Ovary (tissue), 9 donors: ENCODE results near the gene ROBO1. TPM values are rescaled to one million over a fixed set of nuclear protein-coding genes. Genes with fewer than 3 reads are reported as not detected.

ENCODE experiments used
- DNase-seq, 5 donors: peaks; one replicate each; pipeline ENCODE4 v3.0.0-alpha.2; 2019 to 2020
- H3K27ac ChIP-seq, 2 donors: fragments of 200-600 bp; one replicate each; pipeline versions ENCODE4 v1.5.1 to v1.8.0; 2019 to 2022
- H3K27me3 ChIP-seq: fragments of 200-600 bp; one replicate; pipeline ENCODE4 v1.8.0; 2022
- H3K36me3 ChIP-seq: fragments of 200-600 bp; sonication (generic); one replicate; pipeline ENCODE4 v1.5.1; 2019
- H3K4me1 ChIP-seq: one replicate; pipeline ENCODE4 v1.8.1; 2013; ENCODE audit warnings: mild to moderate bottlenecking, moderate library complexity; ENCODE audit not compliant: insufficient read depth
- H3K4me3 ChIP-seq: fragments of 200-600 bp; sonication (generic); one replicate; pipeline ENCODE4 v1.5.1; 2017
- H3K9me3 ChIP-seq, 2 donors: fragments of 200-600 bp in 1 of 2; sonication (generic) in 1 of 2; one replicate each; pipeline versions ENCODE4 v1.5.1 to v1.8.1; 2013 to 2019; ENCODE audit warnings: mild to moderate bottlenecking in 1 of 2, moderate library complexity in 1 of 2
- CTCF ChIP-seq, 3 donors: fragments of 450-650 bp in 2 of 3; fragments of 200-600 bp in 1 of 3; IDR thresholded peaks; one replicate each; pipeline versions ENCODE4 v1.5.1 to v1.8.0; 2016 to 2022; ENCODE audit warnings: antibody characterized with exemption in 3 of 3, mild to moderate bottlenecking in 1 of 3
- EP300 ChIP-seq: sonication (generic); formaldehyde crosslinking; IDR thresholded peaks from one replicate; pipeline ENCODE4 v1.6.1; 2017; ENCODE audit warnings: antibody characterized with exemption
- POLR2A ChIP-seq: fragments of 450-650 bp; IDR thresholded peaks from one replicate; pipeline ENCODE4 v1.6.1; 2017; ENCODE audit warnings: antibody characterized with exemption, mild to moderate bottlenecking, moderate library complexity
- WGBS, 3 donors: extraction: QIAGEN DNeasy Blood & Tissue Kit in 1 of 3; methylation state at CpG; one replicate each; pipeline versions ENCODE4 v1.1.5 to v1.1.7; 2013 to 2017; 5-methylcytosine and 5-hydroxymethylcytosine counted together
- intact Hi-C, 4 donors: fragments of 100-400 bp; cut with DNase I; formaldehyde crosslinking; loops; one replicate each; pipeline versions ENCODE4 v1.11.0 to v1.15.1; 2022 to 2023
- polyA plus RNA-seq, 2 donors: library from polyadenylated mRNA; stranded (reverse); fragments of 200-250 nt in 1 of 2; fragments of 350-450 nt in 1 of 2; fragmentation: Illumina TruSeq in 1 of 2; extraction: RNeasy Lipid Tissue Mini Kit (QIAGEN cat#74804) in 1 of 2; gene quantifications; one replicate each; pipeline ENCODE4 v1.2.3, GENCODE V29; 2013 to 2014
- total RNA-seq, 7 donors: library from RNA; depleted of rRNA in 2 of 7; stranded (reverse); fragments of >200 nt in 2 of 7; fragmentation: NEBNext Ultra II Directional in 3 of 7; extraction: Animal tissue kit (Norgen Biotek cat#: 25700) in 3 of 7; gene quantifications; one replicate each; pipeline versions ENCODE4 v1.1.0 to v1.2.4, GENCODE V29; 2016 to 2023
- donor health status: DM: no; HTN: no; CAD: no; lungs with moderate emphysema.
- donor health status: DM: no; HTN: no; CAD: no.
- donor health status: Bipolar disorder and iron deficiency.
- donor health status: DM: yes; HTN: yes; CAD: no.
- donor health status: DM: no; HTN: no; CAD: no.
- donor health status: DM: yes; HTN: yes; CAD: no.

ROBO1 gene
- total and polyA plus RNA-seq, 9 donors = 17.2 to 49.5 (median 29.0) TPM

- no peaks in the 10 kb centered on the region for H3K27me3 ChIP-seq
- H3K27ac ChIP-seq = no peak overlapping the region
- intact Hi-C loops = no loop called here
- H3K36me3 ChIP-seq = no peaks in the 10 kb centered on the region
- no peak for DNase-seq
- WGBS, 3 donors = 26 to 41% (median 30%) methylated on average over 3 of the region's 3 CpGs
- TF ChIP-seq POLR2A = no peak
- no peak for TF ChIP-seq EP300
- no peak for TF ChIP-seq CTCF (IDR thresholded peaks at IDR 0.05)
- H3K4me1 ChIP-seq = no peaks in the 10 kb centered on the region
- H3K9me3 ChIP-seq = no peaks in the 10 kb centered on the region
- H3K4me3 ChIP-seq = no peak overlapping the region
These were observed 928.1 kb downstream of the ROBO1 start for GRCh38 chr3:78839693-78840092.

GRCh38 chr3:78838362-78838761 lies 929.4 kb downstream of the ROBO1 start:
- no peak overlapping the region for H3K4me3 ChIP-seq
- no peak for TF ChIP-seq CTCF (IDR thresholded peaks at IDR 0.05)
- TF ChIP-seq POLR2A = no peak
- no peak for TF ChIP-seq EP300
- no peaks in the 10 kb centered on the region for H3K9me3 ChIP-seq
- no peaks in the 10 kb centered on the region for H3K4me1 ChIP-seq
- intact Hi-C loops = no loop called here
- H3K27me3 ChIP-seq = no peaks in the 10 kb centered on the region
- no peaks in the 10 kb centered on the region for H3K36me3 ChIP-seq
- DNase-seq = no peak
- no peak overlapping the region for H3K27ac ChIP-seq
- WGBS, 3 donors = 92 to 97% (median 94%) methylated on average over 4 of the region's 4 CpGs

- 40 to 51% (median 46%) methylated on average over 3 of the region's 3 CpGs for WGBS, 3 donors
- TF ChIP-seq POLR2A (no peak), EP300 (no peak), CTCF (IDR thresholded peaks at IDR 0.05) (no peak)
- H3K27me3 ChIP-seq = no peaks in the 10 kb centered on the region
- intact Hi-C loops = no loop called here
- H3K36me3 ChIP-seq = no peaks in the 10 kb centered on the region
- no peak overlapping the region for H3K4me3 ChIP-seq
- no peak for DNase-seq
- no peaks in the 10 kb centered on the region for H3K4me1 ChIP-seq
- H3K9me3 ChIP-seq = no peaks in the 10 kb centered on the region
- no peak overlapping the region for H3K27ac ChIP-seq
These were observed 932.9 kb downstream of the ROBO1 start for GRCh38 chr3:78834910-78835309.

- Histone ChIP-seq H3K27ac (no peak overlapping the region), H3K4me3 (no peak overlapping the region), H3K9me3 (no peaks in the 10 kb centered on the region), H3K4me1 (no peaks in the 10 kb centered on the region), H3K27me3 (no peaks in the 10 kb centered on the region), H3K36me3 (no peaks in the 10 kb centered on the region)
- intact Hi-C loops = no loop called here
- 93 to 97% (median 96%) methylated on average over 5 of the region's 5 CpGs for WGBS, 3 donors
- no peak for DNase-seq
- TF ChIP-seq EP300 (no peak), CTCF (IDR thresholded peaks at IDR 0.05) (no peak), POLR2A (no peak)
These were observed 935.0 kb downstream of the ROBO1 start for GRCh38 chr3:78832785-78833204.
